OCI-LY7 (cell line): ENCODE measurements around the gene KMT2B. TPM values are rescaled to one million over a fixed set of nuclear protein-coding genes. Genes with fewer than 3 reads are reported as not detected.

Source experiments
- BruUV-seq: library from RNA; stranded (reverse); fragments of 400-500 nt; replicated peaks from 2 replicates; lab custom pipeline; 2021; lab: Mats Ljungman, UMichigan
- CTCF ChIA-PET: fragments of 300-600 bp; sonication (Branson Sonifier 250); formaldehyde crosslinking; loops from one replicate; lab custom pipeline; 2022; ENCODE audit warnings: antibody characterized with exemption; ENCODE audit not compliant: unreplicated experiment; lab: Charles Lee
- POLR2A ChIA-PET: fragments of 300-600 bp; sonication (Branson Sonifier 250); formaldehyde crosslinking; loops from one replicate; lab custom pipeline; 2022; ENCODE audit warnings: antibody characterized with exemption; lab: Charles Lee
- DNase-seq: peaks from one replicate; pipeline ENCODE4 v3.0.0-alpha.2; 2015; ENCODE audit warnings: low spot score
- H2AFZ ChIP-seq: fragments of 200-600 bp; sonication (generic), shearing (Covaris generic); 2 replicates; pipeline ENCODE4 v1.6.1; 2014; ENCODE audit warnings: mild to moderate bottlenecking, antibody characterized with exemption, low read length, moderate library complexity
- H3K27ac ChIP-seq: fragments of 200-600 bp; sonication (generic); 2 replicates; pipeline ENCODE4 v1.5.1; 2014; ENCODE audit warnings: mixed run types, low read depth, mild to moderate bottlenecking, moderate library complexity, low read length, inconsistent platforms; ENCODE audit not compliant: poor library complexity, severe bottlenecking
- H3K36me3 ChIP-seq: fragments of 200-600 bp; sonication (generic); 2 replicates; pipeline ENCODE4 v1.6.1; 2014; ENCODE audit warnings: mild to moderate bottlenecking, antibody characterized with exemption, low read length, moderate library complexity, mixed read lengths; ENCODE audit not compliant: insufficient read depth
- H3K4me1 ChIP-seq: fragments of 200-600 bp; sonication (generic); 2 replicates; pipeline ENCODE4 v1.5.1; 2014; ENCODE audit warnings: mild to moderate bottlenecking, low read length; ENCODE audit not compliant: insufficient read depth, poor library complexity, severe bottlenecking
- H3K4me2 ChIP-seq: fragments of 200-600 bp; sonication (generic); 2 replicates; pipeline ENCODE4 v1.6.1; 2014; ENCODE audit warnings: mild to moderate bottlenecking, low read length
- H3K4me3 ChIP-seq: fragments of 200-600 bp; sonication (generic); 2 replicates; pipeline ENCODE4 v1.5.1; 2014; ENCODE audit warnings: mild to moderate bottlenecking, low read depth, low read length; ENCODE audit not compliant: poor library complexity, severe bottlenecking
- H3K79me2 ChIP-seq: fragments of 200-600 bp; sonication (generic); 2 replicates; pipeline ENCODE4 v1.6.1; 2016; ENCODE audit warnings: low read depth, mild to moderate bottlenecking, low read length, moderate library complexity, mixed read lengths; ENCODE audit not compliant: insufficient read depth
- H3K9me2 ChIP-seq: fragments of 200-600 bp; sonication (generic); 2 replicates; pipeline ENCODE4 v1.6.1; 2016; ENCODE audit warnings: mild to moderate bottlenecking, low read length, mixed read lengths; ENCODE audit not compliant: insufficient read depth
- H3K9me3 ChIP-seq: fragments of 200-600 bp; sonication (generic); 2 replicates; pipeline ENCODE4 v1.6.1; 2014; ENCODE audit warnings: mild to moderate bottlenecking, mixed run types, low read length, mixed read lengths
- H4K20me1 ChIP-seq: fragments of 200-600 bp; sonication (generic); 2 replicates; pipeline ENCODE4 v1.6.1; 2014; ENCODE audit warnings: mild to moderate bottlenecking, antibody characterized with exemption, low read length, moderate library complexity, mixed read lengths; ENCODE audit not compliant: insufficient read depth
- CTCF ChIP-seq: fragments of 200-600 bp; sonication (generic); conservative IDR thresholded peaks from 2 replicates; pipeline ENCODE4 v1.5.1; 2014; ENCODE audit warnings: mild to moderate bottlenecking, antibody characterized with exemption, low read length, moderate library complexity, mixed read lengths
- EZH2phosphoT487 ChIP-seq: fragments of 200-600 bp; sonication (generic); IDR thresholded peaks from 2 replicates; pipeline ENCODE4 v1.6.1; 2018; ENCODE audit warnings: low read depth, borderline replicate concordance, mild to moderate bottlenecking, mixed run types, antibody characterized with exemption, low read length, moderate library complexity, mixed read lengths
- intact Hi-C: fragments of 100-400 bp; cut with micrococcal nuclease; formaldehyde crosslinking; loops from one replicate; pipeline ENCODE4 v1.10.0; 2022; ENCODE audit not compliant: unreplicated experiment
- total RNA-seq, 2 experiments: library from RNA; depleted of rRNA in 1 of 2; stranded (reverse); fragments of >200 nt in 1 of 2; shearing (Covaris generic) in 1 of 2; gene quantifications; 2 replicates each; pipeline ENCODE4 v1.2.3, GENCODE V29; 2014 to 2022

Gene KMT2B
- total RNA-seq, 2 experiments from 2014 or later: 25.2 to 56.2 TPM

- DNase-seq: no peak
- H3K4me3 ChIP-seq: no peak overlapping the region
- no TSS peak for BruUV-seq
- intact Hi-C loops: loop anchor here (5.0 kb wide), 2 partner anchors 38 to 147 kb away; partner anchors contain the start of genes HCST, KMT2B and NFKBID
- POLR2A ChIA-PET: no interaction called here
- H4K20me1 ChIP-seq: no peaks in the 10 kb centered on the region
- no peak for TF ChIP-seq EZH2phosphoT487
- no peak for TF ChIP-seq CTCF
- peaks cover 11% of the 10 kb centered on the region for H3K36me3 ChIP-seq
- H3K9me3 ChIP-seq: no peaks in the 10 kb centered on the region
- H3K4me2 ChIP-seq: no peak overlapping the region
- no peak overlapping the region for H3K27ac ChIP-seq
- CTCF ChIA-PET: no interaction called here
- H3K9me2 ChIP-seq: no peaks in the 10 kb centered on the region
- H3K4me1 ChIP-seq: peaks cover 21% of the 10 kb centered on the region
- H2AFZ ChIP-seq: no peak overlapping the region
- H3K79me2 ChIP-seq: peaks cover 13% of the 10 kb centered on the region; the same call in 1 of the 2 replicates
Observed at GRCh38 chr19:35755131-35755549, 37.3 kb downstream of the KMT2B start.

GRCh38 chr19:35755550-35756376 is 38.0 kb downstream of the KMT2B start:
- Histone ChIP-seq H3K36me3 (peaks cover 17% of the 10 kb centered on the region), H2AFZ (no peak overlapping the region), H3K79me2 (peaks cover 13% of the 10 kb centered on the region; the same call in 1 of the 2 replicates), H3K4me3 (no peak overlapping the region), H3K9me3 (0 out of 2 replicates have a peak, but pooled peaks cover 6% of the 10 kb centered on the region), H3K27ac (no peak overlapping the region), H3K9me2 (no peaks in the 10 kb centered on the region), H3K4me1 (peaks cover 21% of the 10 kb centered on the region), H3K4me2 (no peak overlapping the region), H4K20me1 (no peaks in the 10 kb centered on the region)
- ChIA-PET POLR2A (no interaction called here), CTCF (no interaction called here)
- no TSS peak for BruUV-seq
- intact Hi-C loops: loop anchor here (5.0 kb wide), 2 partner anchors 38 to 147 kb away; partner anchors contain the start of genes HCST, KMT2B and NFKBID
- TF ChIP-seq EZH2phosphoT487 (no peak), CTCF (no peak)
- DNase-seq: no peak
